Measurements from ENCODE around the gene GADD45B. TPM values are rescaled to one million over a fixed set of nuclear protein-coding genes. Genes with fewer than 3 reads are reported as not detected.

Gene GADD45B
- total and polyA plus RNA-seq, 10 of the 15 experiments (the other 5 are each of a cell fraction or from before 2014, with no cell fraction given): 2.4 to 180 (median 91.1) TPM

DNA sequence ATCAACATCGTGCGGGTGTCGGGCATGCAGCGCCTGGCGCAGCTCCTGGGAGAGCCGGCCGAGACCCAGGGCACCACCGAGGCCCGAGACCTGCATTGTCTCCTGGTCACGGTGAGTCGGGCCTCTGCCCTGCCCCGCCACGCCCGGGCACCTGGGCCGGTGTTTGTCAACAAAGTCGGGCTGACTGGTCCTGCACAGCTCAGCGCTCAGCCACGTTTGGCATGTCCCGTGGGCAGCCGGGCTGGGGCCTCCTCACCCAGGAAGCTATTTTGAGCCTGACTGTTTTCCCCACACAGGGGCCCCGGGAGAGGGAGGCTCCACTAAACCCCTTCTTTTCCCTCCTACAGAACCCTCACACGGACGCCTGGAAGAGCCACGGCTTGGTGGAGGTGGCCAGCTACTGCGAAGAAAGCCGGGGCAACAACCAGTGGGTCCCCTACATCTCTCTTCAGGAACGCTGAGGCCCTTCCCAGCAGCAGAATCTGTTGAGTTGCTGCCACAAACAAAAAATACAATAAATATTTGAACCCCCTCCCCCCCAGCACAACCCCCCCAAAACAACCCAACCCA is 1.3 kb downstream of the GADD45B start:
- no peak for FAIRE-seq
- Histone ChIP-seq H3K79me2 (ENCODE audit: control insufficient read depth, insufficient read depth, low read length) (peaks cover 44% of the 10 kb centered on the region), H3K27ac (ENCODE audit: control insufficient read depth, insufficient read depth) (peak overlapping the region; percentile 95), H3K4me2 (ENCODE audit: control insufficient read depth, insufficient read depth) (peak overlapping the region; percentile 98), H4K20me1 (ENCODE audit: control insufficient read depth, insufficient read depth) (peaks cover 12% of the 10 kb centered on the region; the same call in 1 of the 2 replicates), H3K4me3 (peak overlapping the region; percentile 100), H2AFZ (ENCODE audit: control insufficient read depth, low read depth, low read length) (no peak overlapping the region), H3K4me1 (ENCODE audit: control insufficient read depth, insufficient read depth, low read length) (peaks cover 12% of the 10 kb centered on the region), H3K9ac (ENCODE audit: control insufficient read depth, insufficient read depth, low read length) (peak overlapping the region; percentile 96), H3K27me3 (replicated peaks in 1 of 2; ENCODE audit: control insufficient read depth in 2 of 2, insufficient read depth in 2 of 2, low read length in 1 of 2) (no peaks in the 10 kb centered on the region), H3K36me3 (ENCODE audit: control insufficient read depth in 2 of 2, insufficient read depth in 2 of 2, low read length in 1 of 2) (peaks cover 2% of the 10 kb centered on the region in 2 experiments; a peak in 2 of 4 replicates), H3K9me3 (replicated peaks; ENCODE audit: control insufficient read depth, insufficient read depth, low read length) (peaks cover 1% of the 10 kb centered on the region; the same call in 1 of the 3 replicates)
- 2% methylated on average over 26 of the region's 27 CpGs for WGBS (ENCODE audit: insufficient coverage, insufficient replicate concordance, low lambda C conversion rate, missing lambda C conversion rate)
- DNase-seq (ENCODE audit: low read depth, low spot score): no peak
- ChIA-PET RAD21 (ENCODE audit: unreplicated experiment) (interaction anchor here (0.8 to 6.5 kb wide), 25 partner anchors 14 to 312 kb away, joined by 3 to 221 read pairs (median 7); no protein-coding TSS in a partner anchor), SMC1A (ENCODE audit: uncharacterized antibody, unreplicated experiment) (interaction anchor here (0.7 to 10.5 kb wide), 13 partner anchors 15 to 157 kb away, joined by 3 to 143 read pairs (median 9); no protein-coding TSS in a partner anchor), POLR2A (interaction anchor here (0.5 to 6.8 kb wide), 21 partner anchors 11 to 366 kb away, joined by 3 to 166 read pairs (median 10); partner anchors contain the start of gene LMNB2), CTCF (interaction anchor here (0.9 to 5.8 kb wide), 12 partner anchors 24 to 159 kb away, joined by 3 to 113 read pairs (median 7); no protein-coding TSS in a partner anchor)
- ATAC-seq: peak; percentile 2; the same call in 2 of the 3 replicates
- in situ Hi-C loops (cut with MboI) (no loop called here), intact Hi-C loops (cut with micrococcal nuclease; ENCODE audit: unreplicated experiment) (loop anchor here (2.0 kb wide), 1 partner anchor 76 kb away; no protein-coding TSS in a partner anchor)
- no TSS peak for BruUV-seq (replicated peaks)
- no peak for TF ChIP-seq NFIC (IDR thresholded peaks at IDR 0.05; ENCODE audit: low read depth, low read length)
- TF ChIP-seq CREB1 (IDR thresholded peaks at IDR 0.05; ENCODE audit: low read depth): 0 out of 2 replicates have a peak, but pooled peaks have one; percentile 0
- TF ChIP-seq CBFB (IDR thresholded peaks at IDR 0.05; ENCODE audit: low read depth): peak; percentile 21; the same call in 1 of the 2 replicates
- peak; percentile 39; the same call in 1 of the 2 replicates for TF ChIP-seq RB1 (IDR thresholded peaks at IDR 0.05; ENCODE audit: borderline replicate concordance)
- TF ChIP-seq ZBED1 (IDR thresholded peaks at IDR 0.05; ENCODE audit: borderline replicate concordance): no peak
- peak; percentile 14; the same call in 1 of the 2 replicates for TF ChIP-seq BACH1 (IDR thresholded peaks at IDR 0.05; ENCODE audit: borderline replicate concordance)
- TF ChIP-seq, protein P1, sequence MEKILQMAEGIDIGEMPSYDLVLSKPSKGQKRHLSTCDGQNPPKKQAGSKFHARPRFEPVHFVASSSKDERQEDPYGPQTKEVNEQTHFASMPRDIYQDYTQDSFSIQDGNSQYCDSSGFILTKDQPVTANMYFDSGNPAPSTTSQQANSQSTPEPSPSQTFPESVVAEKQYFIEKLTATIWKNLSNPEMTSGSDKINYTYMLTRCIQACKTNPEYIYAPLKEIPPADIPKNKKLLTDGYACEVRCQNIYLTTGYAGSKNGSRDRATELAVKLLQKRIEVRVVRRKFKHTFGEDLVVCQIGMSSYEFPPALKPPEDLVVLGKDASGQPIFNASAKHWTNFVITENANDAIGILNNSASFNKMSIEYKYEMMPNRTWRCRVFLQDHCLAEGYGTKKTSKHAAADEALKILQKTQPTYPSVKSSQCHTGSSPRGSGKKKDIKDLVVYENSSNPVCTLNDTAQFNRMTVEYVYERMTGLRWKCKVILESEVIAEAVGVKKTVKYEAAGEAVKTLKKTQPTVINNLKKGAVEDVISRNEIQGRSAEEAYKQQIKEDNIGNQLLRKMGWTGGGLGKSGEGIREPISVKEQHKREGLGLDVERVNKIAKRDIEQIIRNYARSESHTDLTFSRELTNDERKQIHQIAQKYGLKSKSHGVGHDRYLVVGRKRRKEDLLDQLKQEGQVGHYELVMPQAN (conservative IDR thresholded peaks at IDR 0.05): peak; percentile 59
- TF ChIP-seq POLR2AphosphoS5 (IDR thresholded peaks at IDR 0.05; ENCODE audit: low read length): 0 out of 2 replicates have a peak, but pooled peaks have one; percentile 2
- TF ChIP-seq LARP7 (IDR thresholded peaks at IDR 0.05): peak; percentile 71
- peak; percentile 77; the same call in 1 of the 2 replicates for TF ChIP-seq CHD1 (IDR thresholded peaks at IDR 0.05; ENCODE audit: low read depth, low read length)
- no peak for TF ChIP-seq NR2C2 (IDR thresholded peaks at IDR 0.05; ENCODE audit: borderline replicate concordance, control insufficient read depth, insufficient read length, low read depth)
- TF ChIP-seq, protein P2, sequence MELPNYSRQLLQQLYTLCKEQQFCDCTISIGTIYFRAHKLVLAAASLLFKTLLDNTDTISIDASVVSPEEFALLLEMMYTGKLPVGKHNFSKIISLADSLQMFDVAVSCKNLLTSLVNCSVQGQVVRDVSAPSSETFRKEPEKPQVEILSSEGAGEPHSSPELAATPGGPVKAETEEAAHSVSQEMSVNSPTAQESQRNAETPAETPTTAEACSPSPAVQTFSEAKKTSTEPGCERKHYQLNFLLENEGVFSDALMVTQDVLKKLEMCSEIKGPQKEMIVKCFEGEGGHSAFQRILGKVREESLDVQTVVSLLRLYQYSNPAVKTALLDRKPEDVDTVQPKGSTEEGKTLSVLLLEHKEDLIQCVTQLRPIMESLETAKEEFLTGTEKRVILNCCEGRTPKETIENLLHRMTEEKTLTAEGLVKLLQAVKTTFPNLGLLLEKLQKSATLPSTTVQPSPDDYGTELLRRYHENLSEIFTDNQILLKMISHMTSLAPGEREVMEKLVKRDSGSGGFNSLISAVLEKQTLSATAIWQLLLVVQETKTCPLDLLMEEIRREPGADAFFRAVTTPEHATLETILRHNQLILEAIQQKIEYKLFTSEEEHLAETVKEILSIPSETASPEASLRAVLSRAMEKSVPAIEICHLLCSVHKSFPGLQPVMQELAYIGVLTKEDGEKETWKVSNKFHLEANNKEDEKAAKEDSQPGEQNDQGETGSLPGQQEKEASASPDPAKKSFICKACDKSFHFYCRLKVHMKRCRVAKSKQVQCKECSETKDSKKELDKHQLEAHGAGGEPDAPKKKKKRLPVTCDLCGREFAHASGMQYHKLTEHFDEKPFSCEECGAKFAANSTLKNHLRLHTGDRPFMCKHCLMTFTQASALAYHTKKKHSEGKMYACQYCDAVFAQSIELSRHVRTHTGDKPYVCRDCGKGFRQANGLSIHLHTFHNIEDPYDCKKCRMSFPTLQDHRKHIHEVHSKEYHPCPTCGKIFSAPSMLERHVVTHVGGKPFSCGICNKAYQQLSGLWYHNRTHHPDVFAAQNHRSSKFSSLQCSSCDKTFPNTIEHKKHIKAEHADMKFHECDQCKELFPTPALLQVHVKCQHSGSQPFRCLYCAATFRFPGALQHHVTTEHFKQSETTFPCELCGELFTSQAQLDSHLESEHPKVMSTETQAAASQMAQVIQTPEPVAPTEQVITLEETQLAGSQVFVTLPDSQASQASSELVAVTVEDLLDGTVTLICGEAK (IDR thresholded peaks at IDR 0.05; ENCODE audit: borderline replicate concordance): no peak
- no peak for TF ChIP-seq IKZF2 (IDR thresholded peaks at IDR 0.05)
- peak; percentile 15 for TF ChIP-seq SMAD1 (IDR thresholded peaks at IDR 0.05; ENCODE audit: low read depth, partially characterized antibody)
